DND-41 (cell line): ENCODE results near the gene MEIOB.

Source experiments
- ATAC-seq: fragments of 200-7000 bp; cut with Tn5 transposase; 3 replicates; pipeline ENCODE4 v1.9.1; 2021; ENCODE audit warnings: low read depth; ENCODE audit not compliant: insufficient read depth
- DNase-seq: peaks from one replicate; pipeline ENCODE4 v3.0.0-alpha.2; 2020
- H2AFZ ChIP-seq: 2 replicates; pipeline ENCODE4 v1.6.0; 2012; ENCODE audit warnings: low read depth, low read length
- H3K27ac ChIP-seq: 2 replicates; pipeline ENCODE4 v1.5.1; 2012; ENCODE audit warnings: low read length, inconsistent platforms
- H3K27me3 ChIP-seq: fragments of 200-600 bp; sonication (generic); 2 replicates; pipeline ENCODE4 v1.6.0; 2012; ENCODE audit warnings: low read length, mild to moderate bottlenecking, inconsistent platforms; ENCODE audit not compliant: insufficient read depth, poor library complexity
- H3K36me3 ChIP-seq: 2 replicates; pipeline ENCODE4 v1.5.1; 2012; ENCODE audit warnings: low read length, inconsistent platforms; ENCODE audit not compliant: insufficient read depth
- H3K4me1 ChIP-seq: 2 replicates; pipeline ENCODE4 v1.5.1; 2012; ENCODE audit warnings: mild to moderate bottlenecking, low read length; ENCODE audit not compliant: insufficient read depth
- H3K4me2 ChIP-seq: 2 replicates; pipeline ENCODE4 v1.6.0; 2012; ENCODE audit warnings: mild to moderate bottlenecking, moderate library complexity, low read length, inconsistent platforms; ENCODE audit not compliant: insufficient read depth
- H3K4me3 ChIP-seq, 2 experiments: fragments of 200-600 bp in 1 of 2; shearing (Covaris generic) in 1 of 2; 2 replicates each; pipeline ENCODE4 v1.5.1; 2012 to 2016; ENCODE audit warnings: inconsistent platforms in 2 of 2, low read length in 2 of 2, mild to moderate bottlenecking in 2 of 2, low read depth in 1 of 2, moderate library complexity in 1 of 2
- H3K79me2 ChIP-seq: 2 replicates; pipeline ENCODE4 v1.6.0; 2012; ENCODE audit warnings: low read length, inconsistent platforms; ENCODE audit not compliant: insufficient read depth
- H3K9ac ChIP-seq: 2 replicates; pipeline ENCODE4 v1.6.0; 2012; ENCODE audit warnings: low read depth, mild to moderate bottlenecking, inconsistent platforms, low read length, moderate library complexity
- H3K9me3 ChIP-seq: 2 replicates; pipeline ENCODE4 v1.5.1; 2012; ENCODE audit warnings: low read length, moderate library complexity, mild to moderate bottlenecking, inconsistent platforms; ENCODE audit not compliant: insufficient read depth, severe bottlenecking
- H4K20me1 ChIP-seq: 2 replicates; pipeline ENCODE4 v1.6.0; 2012; ENCODE audit warnings: low read length; ENCODE audit not compliant: insufficient read depth
- CTCF ChIP-seq: IDR thresholded peaks from 2 replicates; pipeline ENCODE4 v1.5.1; 2012; ENCODE audit warnings: borderline replicate concordance, low read length, moderate library complexity, mild to moderate bottlenecking; ENCODE audit not compliant: poor library complexity, severe bottlenecking; ENCODE audit errors: extremely low read depth
- EZH2 ChIP-seq: IDR thresholded peaks from 3 replicates; pipeline ENCODE4 v1.6.1; 2012; ENCODE audit warnings: borderline replicate concordance, low read depth, mild to moderate bottlenecking, moderate library complexity, low read length, inconsistent platforms; ENCODE audit not compliant: severe bottlenecking

Gene MEIOB

GRCh38 chr16:1919327-1919998 is 47.5 kb upstream of the MEIOB start:
- ATAC-seq = no peak
- Histone ChIP-seq H3K4me3 (no peak overlapping the region), H3K27me3 (peaks cover 3% of the 10 kb centered on the region), H4K20me1 (no peaks in the 10 kb centered on the region), H3K4me1 (no peaks in the 10 kb centered on the region), H3K9me3 (no peaks in the 10 kb centered on the region), H3K36me3 (no peaks in the 10 kb centered on the region), H3K79me2 (no peaks in the 10 kb centered on the region), H3K9ac (no peak overlapping the region), H3K27ac (no peak overlapping the region), H2AFZ (no peak overlapping the region), H3K4me2 (no peak overlapping the region)
- no peak for DNase-seq
- no peak for TF ChIP-seq CTCF
- TF ChIP-seq EZH2 = no peak

- Histone ChIP-seq H3K4me2 (no peak within 1 kb of the TSS), H3K27me3 (peaks cover 2% of the 10 kb centered on the region), H3K27ac (no peak within 1 kb of the TSS), H3K9me3 (no peaks in the 10 kb centered on the region), H3K36me3 (no peaks in the 10 kb centered on the region), H3K4me3 (no peak within 1 kb of the TSS), H3K79me2 (no peaks in the 10 kb centered on the region), H2AFZ (no peak within 1 kb of the TSS), H4K20me1 (no peaks in the 10 kb centered on the region), H3K9ac (no peak within 1 kb of the TSS), H3K4me1 (no peaks in the 10 kb centered on the region)
- no peak for TF ChIP-seq EZH2
- TF ChIP-seq CTCF = no peak
- DNase-seq = no peak
- ATAC-seq = no peak
These were observed 46.7 kb upstream of the MEIOB start, which contains the start of gene HS3ST6 for GRCh38 chr16:1918351-1919326. Gene HS3ST6, minus strand, starts transcription at chr16:1918415. Its CDS starts 92 bp downstream, at chr16:1918323.

DNA sequence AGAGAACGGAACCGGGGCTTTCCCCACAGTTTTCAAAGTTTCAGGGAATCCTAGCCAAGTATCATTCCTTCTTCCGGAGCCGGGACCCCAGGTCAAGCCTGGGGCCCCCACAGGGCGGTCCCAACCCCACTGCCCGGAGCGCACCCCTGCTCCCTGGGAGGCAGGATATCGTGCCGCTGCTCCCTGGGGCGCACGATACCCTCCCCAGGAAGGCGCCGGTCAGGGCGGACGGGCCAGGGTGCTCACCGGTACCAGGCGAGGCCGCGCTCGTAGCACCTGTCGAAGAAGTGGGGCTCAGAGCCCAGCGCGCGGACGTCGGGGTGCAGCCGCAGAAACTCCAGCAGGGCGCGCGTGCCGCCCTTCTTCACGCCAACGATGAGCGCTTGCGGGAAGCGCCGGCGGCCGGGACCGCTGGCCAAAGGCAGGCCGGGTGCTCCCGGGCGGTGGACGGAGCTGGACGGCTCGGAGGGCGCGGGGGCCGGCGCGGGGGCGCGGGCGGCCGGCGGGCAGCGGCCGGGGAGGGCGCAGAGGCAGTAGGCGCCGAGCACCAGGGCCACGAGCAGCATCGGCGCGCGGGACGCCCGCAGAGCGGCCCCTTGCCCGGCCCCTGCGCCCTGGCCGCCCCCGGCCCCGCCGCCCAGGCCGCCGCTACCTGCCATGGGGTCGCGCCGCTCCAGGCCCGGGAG is 45.8 kb upstream of the MEIOB start:
- Histone ChIP-seq H3K4me3 (no peak overlapping the region), H3K36me3 (no peaks in the 10 kb centered on the region), H3K27ac (no peak overlapping the region), H3K9ac (no peak overlapping the region), H3K79me2 (no peaks in the 10 kb centered on the region), H2AFZ (no peak overlapping the region), H4K20me1 (no peaks in the 10 kb centered on the region), H3K27me3 (no peaks in the 10 kb centered on the region), H3K4me1 (no peaks in the 10 kb centered on the region), H3K4me2 (no peak overlapping the region), H3K9me3 (no peaks in the 10 kb centered on the region)
- no peak for TF ChIP-seq EZH2
- no peak for TF ChIP-seq CTCF
- no peak for ATAC-seq
- no peak for DNase-seq
